Vagina (tissue), 2 donors: ENCODE data around the gene ZNHIT3.

Experiments
- POLR2AphosphoS5 ChIP-seq, 2 donors: sonication (generic); formaldehyde crosslinking; IDR thresholded peaks; one replicate each; pipeline ENCODE4 v1.9.0; 2017; ENCODE audit warnings: antibody characterized with exemption in 2 of 2, mild to moderate bottlenecking in 2 of 2, low read depth in 1 of 2; ENCODE audit not compliant: insufficient read depth in 1 of 2
- TF ChIP-seq, protein P1 (sequence below), 3 experiments: fragments of 450-650 bp in 2 of 3; fragments of 200-600 bp in 1 of 3; sonication (generic) in 1 of 3; IDR thresholded peaks; one replicate each; pipeline ENCODE4 v1.5.1; 2017 to 2019; ENCODE audit warnings: antibody characterized with exemption in 3 of 3, mild to moderate bottlenecking in 2 of 3, moderate library complexity in 2 of 3

DNA sequence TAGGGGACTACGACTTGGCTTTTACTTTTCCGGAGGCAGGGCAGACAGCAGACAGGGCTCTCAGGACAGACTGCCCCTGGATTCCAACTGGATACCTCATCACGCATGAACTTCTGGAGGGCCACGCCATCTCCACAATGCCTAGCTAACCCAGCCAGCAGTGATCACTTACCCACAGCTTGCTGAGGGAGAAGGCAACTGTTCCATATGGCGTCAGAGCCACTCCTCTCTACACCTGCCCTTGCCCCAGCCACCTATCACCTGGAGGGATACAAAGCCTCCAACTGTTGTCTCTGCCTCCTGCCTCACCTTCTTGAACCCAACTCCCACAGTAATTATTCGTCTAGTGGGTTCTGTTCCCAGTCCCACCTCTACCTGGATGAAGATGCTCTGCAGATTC lies 39.4 kb downstream of the ZNHIT3 start:
- TF ChIP-seq, protein P1, sequence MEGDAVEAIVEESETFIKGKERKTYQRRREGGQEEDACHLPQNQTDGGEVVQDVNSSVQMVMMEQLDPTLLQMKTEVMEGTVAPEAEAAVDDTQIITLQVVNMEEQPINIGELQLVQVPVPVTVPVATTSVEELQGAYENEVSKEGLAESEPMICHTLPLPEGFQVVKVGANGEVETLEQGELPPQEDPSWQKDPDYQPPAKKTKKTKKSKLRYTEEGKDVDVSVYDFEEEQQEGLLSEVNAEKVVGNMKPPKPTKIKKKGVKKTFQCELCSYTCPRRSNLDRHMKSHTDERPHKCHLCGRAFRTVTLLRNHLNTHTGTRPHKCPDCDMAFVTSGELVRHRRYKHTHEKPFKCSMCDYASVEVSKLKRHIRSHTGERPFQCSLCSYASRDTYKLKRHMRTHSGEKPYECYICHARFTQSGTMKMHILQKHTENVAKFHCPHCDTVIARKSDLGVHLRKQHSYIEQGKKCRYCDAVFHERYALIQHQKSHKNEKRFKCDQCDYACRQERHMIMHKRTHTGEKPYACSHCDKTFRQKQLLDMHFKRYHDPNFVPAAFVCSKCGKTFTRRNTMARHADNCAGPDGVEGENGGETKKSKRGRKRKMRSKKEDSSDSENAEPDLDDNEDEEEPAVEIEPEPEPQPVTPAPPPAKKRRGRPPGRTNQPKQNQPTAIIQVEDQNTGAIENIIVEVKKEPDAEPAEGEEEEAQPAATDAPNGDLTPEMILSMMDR (IDR thresholded peaks at IDR 0.05), result no peak
- no peak for TF ChIP-seq POLR2AphosphoS5 (IDR thresholded peaks at IDR 0.05; ENCODE audit: insufficient read depth in 1 of 2, low read depth in 1 of 2)
